Endothelial cell (in vitro differentiated cells): ENCODE data around the gene CDSN. TPM values are rescaled to one million over a fixed set of nuclear protein-coding genes. Genes with fewer than 3 reads are reported as not detected.

Experiments
- DNase-seq: peaks from one replicate; pipeline ENCODE4 v3.0.0; 2021; ENCODE audit warnings: low spot score
- H3K27ac Mint-ChIP-seq: one replicate; pipeline ENCODE4 v1.8.0; 2021; ENCODE audit warnings: mixed read lengths, inconsistent platforms; ENCODE audit not compliant: unreplicated experiment
- H3K27me3 Mint-ChIP-seq: one replicate; pipeline ENCODE4 v1.8.0; 2021; ENCODE audit warnings: mild to moderate bottlenecking, moderate library complexity, mixed read lengths, inconsistent platforms; ENCODE audit not compliant: unreplicated experiment
- H3K36me3 Mint-ChIP-seq: one replicate; pipeline ENCODE4 v1.8.0; 2021; ENCODE audit warnings: mild to moderate bottlenecking, low read depth, mixed read lengths, inconsistent platforms; ENCODE audit not compliant: unreplicated experiment
- H3K4me1 Mint-ChIP-seq: one replicate; pipeline ENCODE4 v1.8.0; 2021; ENCODE audit warnings: mild to moderate bottlenecking, mixed read lengths, inconsistent platforms; ENCODE audit not compliant: unreplicated experiment
- H3K4me3 Mint-ChIP-seq: one replicate; pipeline ENCODE4 v1.8.0; 2021; ENCODE audit warnings: mild to moderate bottlenecking, mixed read lengths, inconsistent platforms; ENCODE audit not compliant: unreplicated experiment
- H3K9me3 Mint-ChIP-seq: one replicate; pipeline ENCODE4 v1.8.0; 2021; ENCODE audit warnings: mixed read lengths, inconsistent platforms; ENCODE audit not compliant: unreplicated experiment
- CTCF ChIP-seq: fragments of 200-600 bp; sonication (generic); IDR thresholded peaks from one replicate; pipeline ENCODE4 v1.5.0; 2021; ENCODE audit warnings: antibody characterized with exemption; ENCODE audit not compliant: unreplicated experiment
- total RNA-seq: library from RNA; stranded (reverse); fragmentation: NEBNext Ultra II Directional; extraction: Animal tissue kit (Norgen Biotek cat#: 25700); gene quantifications from one replicate; pipeline ENCODE4 v1.2.1, GENCODE V29; 2021; ENCODE audit not compliant: unreplicated experiment

CDSN gene
- total RNA-seq, 1 donor from 2014 or later: not detected

GRCh38 chr6:31132806-31133205 is 12.6 kb upstream of the CDSN start:
- TF ChIP-seq CTCF: no peak
- Mint-ChIP-seq H3K36me3 (peaks cover 4% of the 10 kb centered on the region), H3K9me3 (no peaks in the 10 kb centered on the region), H3K27ac (no peak overlapping the region), H3K4me1 (peaks cover 4% of the 10 kb centered on the region), H3K4me3 (no peak overlapping the region), H3K27me3 (peaks cover 8% of the 10 kb centered on the region)
- no peak for DNase-seq

DNA sequence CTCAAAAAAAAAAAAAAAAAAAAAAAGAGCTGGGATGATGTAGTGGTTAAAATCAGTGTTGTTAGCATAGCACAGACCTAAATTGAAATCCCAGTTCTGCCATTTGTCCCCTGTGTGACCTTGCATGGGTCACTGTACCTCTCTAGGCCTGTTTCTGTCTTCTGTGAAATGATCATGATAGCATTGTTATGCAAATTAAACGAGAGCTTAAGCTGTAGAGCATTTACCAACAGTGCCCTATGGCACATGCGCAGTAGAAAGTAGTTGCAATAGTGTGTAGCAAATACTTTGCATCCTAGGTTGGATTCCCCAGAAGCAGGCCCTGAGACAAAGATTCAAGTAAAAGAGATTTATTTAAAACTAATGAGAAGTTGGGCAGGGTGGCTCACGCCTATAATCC is 11.3 kb upstream of the CDSN start:
- Mint-ChIP-seq H3K4me3 (no peak overlapping the region), H3K9me3 (no peaks in the 10 kb centered on the region), H3K27me3 (peaks cover 8% of the 10 kb centered on the region), H3K36me3 (no peaks in the 10 kb centered on the region), H3K27ac (no peak overlapping the region), H3K4me1 (no peaks in the 10 kb centered on the region)
- DNase-seq: no peak
- TF ChIP-seq CTCF: no peak

GRCh38 chr6:31130751-31131150 is 10.5 kb upstream of the CDSN start:
- no peak for DNase-seq
- Mint-ChIP-seq H3K27me3 (peaks cover 8% of the 10 kb centered on the region), H3K36me3 (no peaks in the 10 kb centered on the region), H3K4me1 (peaks cover 3% of the 10 kb centered on the region), H3K9me3 (no peaks in the 10 kb centered on the region), H3K4me3 (no peak overlapping the region), H3K27ac (no peak overlapping the region)
- no peak for TF ChIP-seq CTCF

DNA sequence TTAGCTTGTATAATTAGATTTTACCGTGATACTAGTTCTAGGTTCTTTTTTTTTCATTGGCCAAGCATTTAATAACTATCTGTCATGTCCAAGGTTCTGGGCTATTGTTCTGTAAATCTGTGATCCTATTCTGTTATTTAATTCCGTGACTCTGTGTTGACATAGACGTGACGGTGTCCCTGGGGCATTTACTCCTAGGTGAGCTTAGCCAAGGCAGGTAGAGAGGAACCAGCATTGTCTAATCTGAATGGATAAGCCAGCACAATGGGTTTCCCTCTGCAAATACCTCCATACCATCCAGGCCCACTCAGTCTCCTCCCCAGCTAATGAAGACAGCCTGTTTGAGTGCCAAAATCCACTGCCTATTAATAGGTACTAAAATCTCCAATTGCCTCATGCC is 8.9 kb upstream of the CDSN start:
- Mint-ChIP-seq H3K4me1 (peaks cover 10% of the 10 kb centered on the region), H3K27ac (no peak overlapping the region), H3K36me3 (no peaks in the 10 kb centered on the region), H3K4me3 (no peak overlapping the region), H3K27me3 (peaks cover 8% of the 10 kb centered on the region), H3K9me3 (no peaks in the 10 kb centered on the region)
- DNase-seq: no peak
- TF ChIP-seq CTCF: no peak

- Mint-ChIP-seq H3K27ac (peak overlapping the region; percentile 8), H3K9me3 (no peaks in the 10 kb centered on the region), H3K27me3 (peaks cover 6% of the 10 kb centered on the region), H3K4me3 (no peak overlapping the region), H3K36me3 (no peaks in the 10 kb centered on the region), H3K4me1 (peaks cover 10% of the 10 kb centered on the region)
- peak; percentile 44 for TF ChIP-seq CTCF
- peak; percentile 67 for DNase-seq
Observed at GRCh38 chr6:31128093-31128676, 7.9 kb upstream of the CDSN start.
